ENCODE data around the gene SLC7A5.
"Not testable (repeated sequence)": the region's sequence is repeated elsewhere in the genome, so short reads cannot be mapped to it uniquely, and the experiment has no call there.

SLC7A5 gene

DNA sequence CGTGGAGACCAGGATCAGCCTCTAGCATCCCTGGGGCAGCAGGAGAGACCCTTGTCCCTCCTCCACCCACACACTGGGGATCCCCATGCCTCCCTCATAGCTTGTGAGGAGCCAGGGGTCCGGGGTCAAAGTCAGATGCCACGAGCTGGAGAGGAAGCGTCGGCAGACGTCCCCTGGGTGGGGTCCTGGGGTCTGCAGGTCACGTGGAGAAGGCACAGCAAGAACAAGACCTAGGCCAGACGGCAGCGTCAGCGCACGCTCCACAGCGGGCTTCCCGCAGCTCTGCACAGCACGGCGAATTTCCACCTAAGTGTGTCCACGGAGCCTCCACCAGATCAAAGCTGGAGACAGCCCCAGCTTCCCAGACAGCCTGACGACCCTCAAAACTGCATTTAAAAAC lies 49.3 kb downstream of the SLC7A5 start:
- Histone ChIP-seq H3K4me1 (ENCODE audit: control insufficient read depth in 1 of 2, insufficient read depth in 2 of 2, low read length in 2 of 2) (no peaks in the 10 kb centered on the region), H3K9me3 (ENCODE audit: control insufficient read depth in 1 of 2, low read length in 2 of 2) (peaks cover 13 to 20% of the 10 kb centered on the region in 2 donors), H3K27me3 (ENCODE audit: control insufficient read depth in 1 of 2, insufficient read depth in 2 of 2, low read length in 2 of 2) (no peaks in the 10 kb centered on the region), H3K9ac (ENCODE audit: low read depth in 1 of 2, low read length in 2 of 2) (no peak overlapping the region), H3K36me3 (ENCODE audit: control insufficient read depth in 1 of 2, insufficient read depth in 2 of 2, low read length in 2 of 2) (no peaks in the 10 kb centered on the region), H3K27ac (ENCODE audit: low read depth, low read length) (no peak overlapping the region), H3K4me3 (ENCODE audit: low read depth in 1 of 2, low read length in 2 of 2) (no peak overlapping the region)

- Histone ChIP-seq H3K9ac (ENCODE audit: low read depth in 1 of 2, low read length in 2 of 2) (no peak overlapping the region), H3K27me3 (ENCODE audit: control insufficient read depth in 1 of 2, insufficient read depth in 2 of 2, low read length in 2 of 2) (no peaks in the 10 kb centered on the region), H3K27ac (ENCODE audit: low read depth, low read length) (no peak overlapping the region), H3K36me3 (ENCODE audit: control insufficient read depth in 1 of 2, insufficient read depth in 2 of 2, low read length in 2 of 2) (no peaks in the 10 kb centered on the region), H3K9me3 (ENCODE audit: control insufficient read depth in 1 of 2, low read length in 2 of 2) (peaks cover 13 to 20% of the 10 kb centered on the region in 2 donors), H3K4me3 (ENCODE audit: low read depth in 1 of 2, low read length in 2 of 2) (no peak overlapping the region), H3K4me1 (ENCODE audit: control insufficient read depth in 1 of 2, insufficient read depth in 2 of 2, low read length in 2 of 2) (no peaks in the 10 kb centered on the region)
Measured at GRCh38 chr16:87819282-87819681, 50.0 kb downstream of the SLC7A5 start.

- Histone ChIP-seq H3K9me3 (ENCODE audit: control insufficient read depth in 1 of 2, low read length in 2 of 2) (peaks cover 13 to 20% of the 10 kb centered on the region in 2 donors), H3K36me3 (ENCODE audit: control insufficient read depth in 1 of 2, insufficient read depth in 2 of 2, low read length in 2 of 2) (no peaks in the 10 kb centered on the region), H3K27ac (ENCODE audit: low read depth, low read length) (no peak overlapping the region), H3K4me1 (ENCODE audit: control insufficient read depth in 1 of 2, insufficient read depth in 2 of 2, low read length in 2 of 2) (no peaks in the 10 kb centered on the region), H3K9ac (ENCODE audit: low read depth in 1 of 2, low read length in 2 of 2) (no peak overlapping the region), H3K27me3 (ENCODE audit: control insufficient read depth in 1 of 2, insufficient read depth in 2 of 2, low read length in 2 of 2) (no peaks in the 10 kb centered on the region), H3K4me3 (ENCODE audit: low read depth in 1 of 2, low read length in 2 of 2) (no peak overlapping the region)
Measured at GRCh38 chr16:87818533-87819161, 50.7 kb downstream of the SLC7A5 start.

DNA sequence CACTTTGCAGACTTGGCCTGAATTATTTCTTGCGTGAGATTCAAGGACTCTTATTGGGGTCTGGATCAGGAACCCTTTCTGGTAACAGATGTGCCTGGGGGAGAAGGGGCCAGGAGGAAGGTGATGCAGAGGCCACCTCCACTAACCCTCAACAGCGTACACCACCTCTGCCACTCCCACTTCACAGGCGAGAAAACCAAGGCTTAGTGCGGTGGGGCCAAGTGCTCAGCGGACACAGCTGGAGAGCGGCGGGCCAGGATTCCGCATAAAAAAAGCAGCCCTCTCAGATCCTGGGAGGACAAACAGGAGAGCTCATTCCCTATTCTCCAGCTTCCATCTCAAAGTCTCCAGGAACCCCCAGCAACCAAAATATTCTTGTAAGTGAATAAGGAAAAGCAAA lies 51.4 kb downstream of the SLC7A5 start:
- no peaks in the 10 kb centered on the region for H3K36me3 ChIP-seq (ENCODE audit: control insufficient read depth in 1 of 2, insufficient read depth in 2 of 2, low read length in 2 of 2)
- H3K9me3 ChIP-seq (ENCODE audit: control insufficient read depth in 1 of 2, low read length in 2 of 2): peaks cover 13 to 20% of the 10 kb centered on the region in 2 donors
- no peak overlapping the region for H3K4me3 ChIP-seq (ENCODE audit: low read depth in 1 of 2, low read length in 2 of 2)
- no peaks in the 10 kb centered on the region for H3K27me3 ChIP-seq (ENCODE audit: control insufficient read depth in 1 of 2, insufficient read depth in 2 of 2, low read length in 2 of 2)
- H3K4me1 ChIP-seq (ENCODE audit: control insufficient read depth in 1 of 2, insufficient read depth in 2 of 2, low read length in 2 of 2): no peaks in the 10 kb centered on the region
- no peak overlapping the region for H3K27ac ChIP-seq (ENCODE audit: low read depth, low read length)
- no peak overlapping the region for H3K9ac ChIP-seq (ENCODE audit: low read depth in 1 of 2, low read length in 2 of 2)

DNA sequence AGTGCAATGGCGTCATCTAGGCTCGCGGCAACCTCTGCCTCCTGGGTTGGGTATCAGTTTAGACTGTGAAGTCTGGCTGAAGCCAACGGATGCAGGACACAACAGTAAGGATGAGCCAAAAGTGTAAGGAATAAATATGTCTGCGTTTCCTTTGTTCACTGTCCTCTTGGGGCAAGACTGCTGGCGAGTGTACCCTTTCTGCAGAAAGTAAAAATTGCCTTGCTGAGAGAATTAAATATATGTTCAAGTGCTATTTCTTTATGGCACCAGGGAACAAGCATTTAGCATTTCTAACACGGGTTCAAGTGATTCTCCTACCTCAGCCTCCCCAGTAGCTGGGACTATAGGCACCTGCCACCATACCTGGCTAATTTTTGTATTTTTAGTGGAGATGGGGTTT lies 51.9 kb downstream of the SLC7A5 start:
- H3K4me1 ChIP-seq (ENCODE audit: control insufficient read depth in 1 of 2, insufficient read depth in 2 of 2, low read length in 2 of 2); H3K36me3 ChIP-seq (ENCODE audit: control insufficient read depth in 1 of 2, insufficient read depth in 2 of 2, low read length in 2 of 2); H3K27me3 ChIP-seq (ENCODE audit: control insufficient read depth in 1 of 2, insufficient read depth in 2 of 2, low read length in 2 of 2); H3K4me3 ChIP-seq (ENCODE audit: low read depth in 1 of 2, low read length in 2 of 2); H3K9ac ChIP-seq (ENCODE audit: low read depth in 1 of 2, low read length in 2 of 2); H3K27ac ChIP-seq (ENCODE audit: low read depth, low read length): not testable (repeated sequence)
- peaks cover 13 to 20% of the 10 kb centered on the region in 2 donors for H3K9me3 ChIP-seq (ENCODE audit: control insufficient read depth in 1 of 2, low read length in 2 of 2)

GRCh38 chr16:87816507-87817100 lies 52.7 kb downstream of the SLC7A5 start:
- Histone ChIP-seq H3K4me1 (ENCODE audit: control insufficient read depth in 1 of 2, insufficient read depth in 2 of 2, low read length in 2 of 2) (no peaks in the 10 kb centered on the region), H3K9me3 (ENCODE audit: control insufficient read depth in 1 of 2, low read length in 2 of 2) (peaks cover 13 to 20% of the 10 kb centered on the region in 2 donors)

GRCh38 chr16:87815567-87815966 lies 53.7 kb downstream of the SLC7A5 start:
- Histone ChIP-seq H3K9ac (ENCODE audit: low read depth in 1 of 2, low read length in 2 of 2) (no peak overlapping the region), H3K4me1 (ENCODE audit: control insufficient read depth in 1 of 2, insufficient read depth in 2 of 2, low read length in 2 of 2) (no peaks in the 10 kb centered on the region), H3K9me3 (ENCODE audit: control insufficient read depth in 1 of 2, low read length in 2 of 2) (peaks cover 13 to 20% of the 10 kb centered on the region in 2 donors), H3K4me3 (ENCODE audit: low read depth in 1 of 2, low read length in 2 of 2) (no peak overlapping the region), H3K27ac (ENCODE audit: low read depth, low read length) (no peak overlapping the region), H3K36me3 (ENCODE audit: control insufficient read depth in 1 of 2, insufficient read depth in 2 of 2, low read length in 2 of 2) (no peaks in the 10 kb centered on the region), H3K27me3 (ENCODE audit: control insufficient read depth in 1 of 2, insufficient read depth in 2 of 2, low read length in 2 of 2) (no peaks in the 10 kb centered on the region)

More at GRCh38 chr16:87816507-87817100, 52.7 kb downstream of the SLC7A5 start:
- Histone ChIP-seq H3K9ac (ENCODE audit: low read depth in 1 of 2, low read length in 2 of 2) (no peak overlapping the region), H3K36me3 (ENCODE audit: control insufficient read depth in 1 of 2, insufficient read depth in 2 of 2, low read length in 2 of 2) (no peaks in the 10 kb centered on the region), H3K4me3 (ENCODE audit: low read depth in 1 of 2, low read length in 2 of 2) (no peak overlapping the region), H3K27ac (ENCODE audit: low read depth, low read length) (no peak overlapping the region), H3K27me3 (ENCODE audit: control insufficient read depth in 1 of 2, insufficient read depth in 2 of 2, low read length in 2 of 2) (no peaks in the 10 kb centered on the region)

GRCh38 chr16:87812200-87812656 lies 57.1 kb downstream of the SLC7A5 start:
- no peak overlapping the region for H3K9ac ChIP-seq (ENCODE audit: low read depth in 1 of 2, low read length in 2 of 2)
- H3K9me3 ChIP-seq (ENCODE audit: control insufficient read depth in 1 of 2, low read length in 2 of 2): peaks cover 3 to 8% of the 10 kb centered on the region in 2 donors
- no peaks in the 10 kb centered on the region for H3K27me3 ChIP-seq (ENCODE audit: control insufficient read depth in 1 of 2, insufficient read depth in 2 of 2, low read length in 2 of 2)
- peaks cover 11 to 12% of the 10 kb centered on the region in 2 donors for H3K4me1 ChIP-seq (ENCODE audit: control insufficient read depth in 1 of 2, insufficient read depth in 2 of 2, low read length in 2 of 2)
- no peak overlapping the region for H3K4me3 ChIP-seq (ENCODE audit: low read depth in 1 of 2, low read length in 2 of 2)
- no peak overlapping the region for H3K27ac ChIP-seq (ENCODE audit: low read depth, low read length)
- H3K36me3 ChIP-seq (ENCODE audit: control insufficient read depth in 1 of 2, insufficient read depth in 2 of 2, low read length in 2 of 2): no peaks in the 10 kb centered on the region

- peaks cover 19 to 20% of the 10 kb centered on the region in 2 donors for H3K4me1 ChIP-seq (ENCODE audit: control insufficient read depth in 1 of 2, insufficient read depth in 2 of 2, low read length in 2 of 2)
- not testable (repeated sequence) for H3K9ac ChIP-seq (ENCODE audit: low read depth in 1 of 2, low read length in 2 of 2); H3K27ac ChIP-seq (ENCODE audit: low read depth, low read length); H3K9me3 ChIP-seq (ENCODE audit: control insufficient read depth in 1 of 2, low read length in 2 of 2); H3K36me3 ChIP-seq (ENCODE audit: control insufficient read depth in 1 of 2, insufficient read depth in 2 of 2, low read length in 2 of 2); H3K27me3 ChIP-seq (ENCODE audit: control insufficient read depth in 1 of 2, insufficient read depth in 2 of 2, low read length in 2 of 2); H3K4me3 ChIP-seq (ENCODE audit: low read depth in 1 of 2, low read length in 2 of 2)
Measured at GRCh38 chr16:87811454-87811853, 57.9 kb downstream of the SLC7A5 start.

GRCh38 chr16:87809150-87809902 lies 60.0 kb downstream of the SLC7A5 start:
- Histone ChIP-seq H3K36me3 (ENCODE audit: control insufficient read depth in 1 of 2, insufficient read depth in 2 of 2, low read length in 2 of 2) (no peaks in the 10 kb centered on the region), H3K4me1 (ENCODE audit: control insufficient read depth in 1 of 2, insufficient read depth in 2 of 2, low read length in 2 of 2) (peaks cover 25 to 27% of the 10 kb centered on the region in 2 donors), H3K27ac (ENCODE audit: low read depth, low read length) (no peak overlapping the region), H3K4me3 (ENCODE audit: low read depth in 1 of 2, low read length in 2 of 2) (no peak overlapping the region), H3K9ac (ENCODE audit: low read depth in 1 of 2, low read length in 2 of 2) (no peak overlapping the region), H3K9me3 (ENCODE audit: control insufficient read depth in 1 of 2, low read length in 2 of 2) (no peaks in the 10 kb centered on the region), H3K27me3 (ENCODE audit: control insufficient read depth in 1 of 2, insufficient read depth in 2 of 2, low read length in 2 of 2) (no peaks in the 10 kb centered on the region)
